Lower leg skin (tissue), 4 donors: ENCODE data around the gene SPRED2. TPM values are rescaled to one million over a fixed set of nuclear protein-coding genes. Genes with fewer than 3 reads are reported as not detected.
"Not testable (repeated sequence)": the region's sequence is repeated elsewhere in the genome, so short reads cannot be mapped to it uniquely, and the experiment has no call there.

Source experiments
- DNase-seq, 2 donors: peaks; one replicate each; pipeline ENCODE4 v3.0.0-alpha.2; 2019; ENCODE audit warnings: low spot score in 2 of 2
- H3K4me3 ChIP-seq: fragments of 200-600 bp; sonication (generic); 2 replicates; pipeline ENCODE4 v1.5.1; 2017; ENCODE audit warnings: mild to moderate bottlenecking, low read depth; ENCODE audit not compliant: poor library complexity, severe bottlenecking
- POLR2A ChIP-seq, 2 donors: fragments of 450-650 bp; IDR thresholded peaks; one replicate each; pipeline ENCODE4 v1.6.1; 2016 to 2017; ENCODE audit warnings: antibody characterized with exemption in 2 of 2, mild to moderate bottlenecking in 1 of 2, moderate library complexity in 1 of 2
- WGBS, 2 donors: methylation state at CpG; one replicate each; pipeline ENCODE4 v1.1.5; 2018; 5-methylcytosine and 5-hydroxymethylcytosine counted together
- intact Hi-C: fragments of 100-400 bp; cut with DNase I; formaldehyde crosslinking; loops from one replicate; pipeline ENCODE4 v1.15.0; 2023; ENCODE audit warnings: low total_unique reads
- total RNA-seq, 4 donors: library from RNA; depleted of rRNA; stranded (reverse); fragments of >200 nt; gene quantifications; one replicate each; pipeline ENCODE4 v1.1.0, GENCODE V29; 2016
- TF ChIP-seq, protein P1 (sequence below), 3 donors: fragments of 450-650 bp; IDR thresholded peaks; one replicate each; pipeline ENCODE4 v1.5.1; 2016; ENCODE audit warnings: antibody characterized with exemption in 3 of 3, mild to moderate bottlenecking in 3 of 3, moderate library complexity in 2 of 3

SPRED2 gene
- total RNA-seq, 4 donors from 2014 or later, result 14.5 to 21.7 (median 16.6) TPM

DNA sequence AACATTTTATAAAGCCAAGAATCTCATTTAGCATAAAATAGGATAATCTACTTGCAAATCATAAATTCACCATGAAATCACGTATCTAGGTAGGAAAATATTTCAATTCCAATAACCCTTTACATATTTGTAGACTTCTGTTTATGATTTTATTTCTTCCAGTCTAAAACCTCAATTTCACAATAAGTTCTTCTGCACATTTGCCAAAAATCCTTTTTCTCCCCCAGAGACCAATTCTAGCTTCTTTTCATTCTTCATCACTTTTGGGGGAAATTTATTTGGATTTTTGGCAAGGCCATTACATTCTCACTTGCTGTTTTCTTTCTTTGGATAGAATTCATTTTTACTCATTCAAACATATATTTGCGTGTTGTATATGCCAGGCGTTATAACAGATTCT, 86.8 kb downstream of the SPRED2 start:
- no peak overlapping the region for H3K4me3 ChIP-seq
- intact Hi-C loops, result no loop called here
- DNase-seq, result no peak
- TF ChIP-seq POLR2A (IDR thresholded peaks at IDR 0.05), result no peak
- TF ChIP-seq, protein P1, sequence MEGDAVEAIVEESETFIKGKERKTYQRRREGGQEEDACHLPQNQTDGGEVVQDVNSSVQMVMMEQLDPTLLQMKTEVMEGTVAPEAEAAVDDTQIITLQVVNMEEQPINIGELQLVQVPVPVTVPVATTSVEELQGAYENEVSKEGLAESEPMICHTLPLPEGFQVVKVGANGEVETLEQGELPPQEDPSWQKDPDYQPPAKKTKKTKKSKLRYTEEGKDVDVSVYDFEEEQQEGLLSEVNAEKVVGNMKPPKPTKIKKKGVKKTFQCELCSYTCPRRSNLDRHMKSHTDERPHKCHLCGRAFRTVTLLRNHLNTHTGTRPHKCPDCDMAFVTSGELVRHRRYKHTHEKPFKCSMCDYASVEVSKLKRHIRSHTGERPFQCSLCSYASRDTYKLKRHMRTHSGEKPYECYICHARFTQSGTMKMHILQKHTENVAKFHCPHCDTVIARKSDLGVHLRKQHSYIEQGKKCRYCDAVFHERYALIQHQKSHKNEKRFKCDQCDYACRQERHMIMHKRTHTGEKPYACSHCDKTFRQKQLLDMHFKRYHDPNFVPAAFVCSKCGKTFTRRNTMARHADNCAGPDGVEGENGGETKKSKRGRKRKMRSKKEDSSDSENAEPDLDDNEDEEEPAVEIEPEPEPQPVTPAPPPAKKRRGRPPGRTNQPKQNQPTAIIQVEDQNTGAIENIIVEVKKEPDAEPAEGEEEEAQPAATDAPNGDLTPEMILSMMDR (IDR thresholded peaks at IDR 0.05), result no peak
- WGBS, 2 donors, result 67 to 72% methylated on average over 3 of the region's 3 CpGs

DNA sequence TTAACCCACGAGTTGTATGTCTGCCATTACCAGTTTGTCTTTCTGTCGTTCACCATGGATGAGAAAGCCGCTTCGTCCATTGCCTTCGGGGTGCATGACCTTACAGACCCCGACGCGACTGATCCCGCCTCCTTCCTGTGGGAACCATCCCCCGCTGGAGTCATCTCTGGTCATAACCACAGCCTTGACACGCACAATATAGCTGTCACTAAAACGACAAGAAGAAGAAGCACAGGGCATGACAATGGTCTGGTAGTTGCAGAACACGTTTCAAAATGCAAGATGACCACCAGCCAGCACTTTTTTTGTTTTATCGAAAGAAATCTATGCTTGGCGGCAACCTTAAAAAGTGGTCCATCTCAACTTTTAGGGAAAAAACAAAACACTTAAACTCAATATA, 87.7 kb downstream of the SPRED2 start:
- no peak for DNase-seq
- intact Hi-C loops, result no loop called here
- no peak for TF ChIP-seq POLR2A (IDR thresholded peaks at IDR 0.05)
- TF ChIP-seq, protein P1 (IDR thresholded peaks at IDR 0.05), result no peak
- 70 to 79% methylated on average over 15 of the region's 15 CpGs for WGBS, 2 donors
- no peak overlapping the region for H3K4me3 ChIP-seq

DNA sequence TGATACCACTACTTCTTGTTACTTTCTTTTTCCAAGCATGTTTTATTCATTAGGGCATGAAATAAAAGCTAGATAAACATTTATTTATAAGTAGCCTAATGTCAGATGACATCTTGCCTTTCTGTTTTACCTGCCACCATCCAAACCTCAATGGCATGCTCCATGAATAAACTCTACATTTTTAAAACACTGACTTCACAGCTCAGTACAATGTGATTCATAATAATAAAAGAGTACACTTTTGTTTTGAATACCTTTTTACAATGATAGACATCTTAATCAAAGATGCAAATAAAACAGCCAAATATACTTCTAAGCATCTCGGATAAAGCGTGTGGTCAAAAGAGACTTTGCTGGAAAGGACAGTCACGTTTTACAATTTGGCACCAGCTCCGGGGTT, 88.2 kb downstream of the SPRED2 start:
- TF ChIP-seq POLR2A (IDR thresholded peaks at IDR 0.05), result no peak
- TF ChIP-seq, protein P1 (IDR thresholded peaks at IDR 0.05), result no peak
- intact Hi-C loops, result no loop called here
- H3K4me3 ChIP-seq, result no peak overlapping the region
- WGBS, 2 donors, result 67 to 86% methylated on average over 4 of the region's 4 CpGs
- no peak for DNase-seq

DNA sequence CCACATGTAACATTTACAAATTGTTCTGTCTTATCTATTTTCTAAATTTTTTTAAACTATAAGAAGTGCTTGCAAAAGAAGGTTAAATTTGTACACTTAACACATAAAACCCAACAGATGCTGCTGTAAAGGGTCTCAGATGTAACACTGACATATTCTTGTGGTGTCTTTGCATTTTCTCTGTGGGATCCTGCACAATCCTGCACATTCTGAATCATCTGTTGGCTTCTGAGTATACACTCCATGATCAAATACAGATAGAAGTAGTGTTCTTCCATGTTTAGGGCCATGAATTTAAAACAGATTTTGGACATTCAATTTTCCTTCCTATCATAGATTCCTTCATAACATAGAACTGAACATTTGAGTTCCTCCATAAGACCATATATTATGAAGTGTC, 89.0 kb downstream of the SPRED2 start:
- DNase-seq, result no peak
- TF ChIP-seq POLR2A (IDR thresholded peaks at IDR 0.05), result no peak
- TF ChIP-seq, protein P1 (IDR thresholded peaks at IDR 0.05), result no peak
- no peak overlapping the region for H3K4me3 ChIP-seq
- intact Hi-C loops, result no loop called here

DNA sequence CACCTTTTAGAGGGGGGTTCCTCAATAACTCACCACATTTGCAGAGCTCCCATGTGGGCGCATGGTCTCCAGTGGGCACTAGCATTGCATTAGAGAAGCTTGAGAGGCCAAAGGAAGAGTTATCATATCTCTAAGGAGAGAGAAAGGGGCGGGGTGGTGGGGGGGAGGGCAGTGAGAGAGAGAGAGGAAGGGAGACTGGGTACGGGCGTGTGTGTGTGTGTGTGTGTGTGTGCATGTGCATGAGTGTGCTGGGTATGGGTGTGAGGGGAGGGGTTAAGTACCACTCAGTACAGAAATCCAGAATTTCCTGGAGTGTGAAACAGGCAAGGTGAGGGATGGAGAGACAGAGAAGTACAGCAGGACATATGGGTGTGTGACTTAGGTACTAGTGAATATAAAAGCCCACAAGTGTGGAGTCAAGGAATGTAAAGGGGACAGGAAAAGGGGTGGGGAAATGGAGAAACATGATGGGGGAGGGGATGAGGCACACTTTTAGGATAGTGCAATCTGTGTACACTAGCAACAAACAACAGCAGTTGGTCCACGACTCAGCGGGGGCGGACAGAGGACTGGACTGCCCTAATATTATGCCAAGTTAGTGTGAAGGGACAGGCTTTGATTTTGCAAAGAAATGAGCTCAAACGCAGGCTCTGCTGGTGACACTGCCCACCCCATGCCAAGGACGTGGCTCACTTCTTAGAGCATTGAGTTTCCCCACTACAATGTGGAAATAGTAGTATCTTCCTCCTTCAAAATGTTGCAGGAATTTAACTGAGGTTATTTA, 91.3 kb downstream of the SPRED2 start:
- TF ChIP-seq, protein P1 (IDR thresholded peaks at IDR 0.05), result no peak
- TF ChIP-seq POLR2A (IDR thresholded peaks at IDR 0.05), result no peak
- intact Hi-C loops, result no loop called here
- no peak overlapping the region for H3K4me3 ChIP-seq
- DNase-seq, result no peak
- WGBS, 2 donors, result 87% methylated on average over 9 of the region's 9 CpGs

DNA sequence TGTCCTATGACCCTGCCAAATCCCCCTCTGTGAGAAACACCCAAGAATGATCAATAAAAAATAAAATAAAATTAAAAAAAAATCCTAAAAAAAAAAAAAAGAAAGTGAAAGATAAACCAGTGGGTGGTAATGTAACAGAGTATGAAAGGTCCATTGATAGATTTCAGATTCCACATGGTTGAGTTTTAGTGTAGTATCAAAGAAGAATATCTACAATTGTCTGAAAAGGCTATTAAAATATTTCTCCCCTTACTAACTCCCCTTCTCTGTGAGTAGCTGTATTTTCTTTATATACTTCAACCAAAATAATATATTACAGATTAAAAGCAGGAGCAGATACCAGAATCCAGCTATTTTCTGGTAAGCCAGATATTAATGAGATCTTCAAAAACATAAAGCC, 92.8 kb downstream of the SPRED2 start:
- no peak for TF ChIP-seq POLR2A (IDR thresholded peaks at IDR 0.05)
- TF ChIP-seq, protein P1 (IDR thresholded peaks at IDR 0.05), result no peak
- no peak for DNase-seq
- H3K4me3 ChIP-seq, result no peak overlapping the region
- intact Hi-C loops, result no loop called here

DNA sequence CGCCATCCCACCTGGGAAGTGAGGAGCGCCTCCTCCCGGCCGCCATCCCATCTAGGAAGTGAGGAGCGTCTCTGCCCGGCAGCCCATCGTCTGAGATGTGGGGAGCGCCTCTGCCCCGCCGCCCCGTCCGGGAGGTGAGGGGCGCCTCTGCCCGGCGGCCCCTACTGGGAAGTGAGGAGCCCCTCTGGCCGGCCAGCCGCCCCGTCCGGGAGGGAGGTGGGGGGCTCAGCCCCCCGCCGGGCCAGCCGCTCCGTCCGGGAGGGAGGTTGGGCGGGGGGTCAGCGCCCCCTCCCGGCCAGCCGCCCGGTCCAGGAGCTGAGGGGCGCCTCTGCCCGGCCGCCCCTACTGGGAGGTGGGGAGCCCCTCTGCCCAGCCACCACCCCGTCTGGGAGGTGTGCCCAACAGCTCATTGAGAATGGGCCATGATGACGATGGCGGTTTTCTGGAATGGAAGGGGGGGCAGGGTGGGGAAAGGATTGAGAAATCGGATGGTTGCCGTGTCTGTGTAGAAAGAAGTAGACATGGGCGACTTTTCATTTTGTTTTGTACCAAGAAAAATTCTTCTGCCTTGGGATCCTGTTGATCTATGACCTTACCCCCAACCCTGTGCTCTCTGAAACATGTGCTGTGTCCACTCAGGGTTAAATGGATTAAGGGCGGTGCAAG, 93.4 kb downstream of the SPRED2 start:
- DNase-seq, H3K4me3 ChIP-seq, intact Hi-C loops: not testable (repeated sequence)
- 95 to 97% methylated on average over 7 to 9 of the region's 39 CpGs for WGBS, 2 donors

DNA sequence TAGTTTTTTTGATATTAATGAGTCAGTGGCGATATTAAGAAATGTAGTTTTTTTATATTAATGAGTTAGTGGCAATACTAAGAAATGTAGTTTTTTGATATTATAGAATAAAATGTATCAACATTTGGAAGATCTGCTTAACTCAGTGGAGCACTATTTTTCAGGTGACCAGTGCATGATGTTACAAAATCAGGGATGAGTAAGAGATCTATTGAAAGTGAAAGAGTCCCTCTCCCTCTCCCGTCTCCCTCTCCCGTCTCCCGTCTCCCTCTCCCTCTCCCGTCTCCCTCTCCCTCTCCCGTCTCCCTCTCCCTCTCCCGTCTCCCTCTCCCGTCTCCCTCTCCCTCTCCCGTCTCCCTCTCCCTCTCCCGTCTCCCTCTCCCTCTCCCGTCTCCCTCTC, 94.5 kb downstream of the SPRED2 start:
- intact Hi-C loops, DNase-seq, H3K4me3 ChIP-seq: not testable (repeated sequence)
- WGBS, 2 donors, result 94 to 96% methylated on average over 5 to 6 of the region's 11 CpGs
